Heart left ventricle (tissue), 13 donors: ENCODE data around the gene RNU1-2.
"Not testable (repeated sequence)": the region's sequence is repeated elsewhere in the genome, so short reads cannot be mapped to it uniquely, and the experiment has no call there.

ENCODE experiments used
- POLR2A ChIP-seq, 2 donors: fragments of 450-650 bp; IDR thresholded peaks; one replicate each; pipeline ENCODE4 v1.6.1; 2017; ENCODE audit warnings: antibody characterized with exemption in 2 of 2, mild to moderate bottlenecking in 2 of 2, moderate library complexity in 2 of 2
- TF ChIP-seq, protein P1 (sequence below), 12 donors: fragments of 200-600 bp; sonication (generic) in 4 of 12; IDR thresholded peaks; one replicate each; pipeline versions ENCODE4 v1.5.0 to v1.8.0; 2018 to 2022; ENCODE audit warnings: antibody characterized with exemption in 12 of 12, mild to moderate bottlenecking in 5 of 12
- donor health status: ischemic (EF 13 %, LVEDD 7.1; RV severe dilation, severe dysfunction).
- donor health status: DM: no; HTN: yes; CAD: no.
- donor health status: DM: no; HTN: no; CAD: no.
- donor health status: ischemic (EF 25% LVEDD 6.9; RV normal size, moderate dysfunction).
- donor health status: ischemic (EF 25% LVEDD 5.7; RV mildly dilated, moderate dysfunction).
- donor health status: ischemic (EF 35%, LVEDD 5.7; RV mildly dilated, moderate dysfunction).
- donor health status: nonischemic (EF 11% LVEDD 7.7; RV severe dilation, severe dysfunction).
- donor health status: DM: yes; HTN: yes; CAD: no.
- donor health status: PGD.
- donor health status: ischemic (EF 29% LVEDD 5.4; RV normal size, mild dysfunction).
- donor health status: nonischemic (EF 23%, LVEDD 6.1; RV moderate dilation, normal function).

DNA sequence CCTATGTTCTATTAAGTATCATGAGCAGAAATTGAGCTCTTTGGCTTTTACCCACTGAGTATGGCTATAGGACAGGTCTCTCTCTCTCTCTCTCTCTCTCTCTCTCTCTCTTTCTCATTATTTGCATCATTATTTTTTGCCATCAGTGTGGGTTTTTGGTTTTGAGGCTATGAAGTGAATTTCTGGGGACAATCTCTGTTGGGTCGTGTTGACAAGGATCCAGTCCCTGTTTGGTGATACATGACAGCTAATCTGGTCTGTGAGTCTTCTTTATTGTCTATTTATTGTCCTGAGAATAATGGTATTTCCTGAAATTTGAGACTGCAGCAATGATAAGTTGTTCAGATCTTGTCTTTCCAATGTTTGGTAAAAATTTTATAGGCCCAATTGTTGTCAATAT lies 1.9 kb downstream of the RNU1-2 start:
- TF ChIP-seq, protein P1, sequence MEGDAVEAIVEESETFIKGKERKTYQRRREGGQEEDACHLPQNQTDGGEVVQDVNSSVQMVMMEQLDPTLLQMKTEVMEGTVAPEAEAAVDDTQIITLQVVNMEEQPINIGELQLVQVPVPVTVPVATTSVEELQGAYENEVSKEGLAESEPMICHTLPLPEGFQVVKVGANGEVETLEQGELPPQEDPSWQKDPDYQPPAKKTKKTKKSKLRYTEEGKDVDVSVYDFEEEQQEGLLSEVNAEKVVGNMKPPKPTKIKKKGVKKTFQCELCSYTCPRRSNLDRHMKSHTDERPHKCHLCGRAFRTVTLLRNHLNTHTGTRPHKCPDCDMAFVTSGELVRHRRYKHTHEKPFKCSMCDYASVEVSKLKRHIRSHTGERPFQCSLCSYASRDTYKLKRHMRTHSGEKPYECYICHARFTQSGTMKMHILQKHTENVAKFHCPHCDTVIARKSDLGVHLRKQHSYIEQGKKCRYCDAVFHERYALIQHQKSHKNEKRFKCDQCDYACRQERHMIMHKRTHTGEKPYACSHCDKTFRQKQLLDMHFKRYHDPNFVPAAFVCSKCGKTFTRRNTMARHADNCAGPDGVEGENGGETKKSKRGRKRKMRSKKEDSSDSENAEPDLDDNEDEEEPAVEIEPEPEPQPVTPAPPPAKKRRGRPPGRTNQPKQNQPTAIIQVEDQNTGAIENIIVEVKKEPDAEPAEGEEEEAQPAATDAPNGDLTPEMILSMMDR (IDR thresholded peaks at IDR 0.05) = not testable (repeated sequence)
- TF ChIP-seq POLR2A (IDR thresholded peaks at IDR 0.05) = not testable (repeated sequence)
